Esophagus squamous epithelium (tissue), 5 donors: Measurements from ENCODE around the gene SKI. TPM values are rescaled to one million over a fixed set of nuclear protein-coding genes. Genes with fewer than 3 reads are reported as not detected.

ENCODE experiments used
- DNase-seq: peaks from one replicate; lab custom pipeline; 2025; lab: John Stamatoyannopoulos, UW
- H3K27ac ChIP-seq, 4 donors: fragments of 200-600 bp; sonication (generic); one replicate each; pipeline ENCODE4 v1.5.1; 2016 to 2019; ENCODE audit warnings: mild to moderate bottlenecking in 1 of 4
- H3K27me3 ChIP-seq, 4 donors: fragments of 200-600 bp; sonication (generic); 1 replicate in 3 of 4; 2 replicates in 1 of 4; pipeline versions ENCODE4 v1.5.1 to v1.6.0; 2017 to 2021; ENCODE audit warnings: antibody characterized with exemption in 1 of 4
- H3K36me3 ChIP-seq, 3 donors: fragments of 200-600 bp; sonication (generic); one replicate each; pipeline ENCODE4 v1.5.1; 2016 to 2019
- H3K4me1 ChIP-seq, 3 donors: fragments of 200-600 bp; sonication (generic); one replicate each; pipeline ENCODE4 v1.5.1; 2017 to 2019
- H3K4me3 ChIP-seq, 4 donors: fragments of 200-600 bp; sonication (generic); 1 replicate in 3 of 4; 2 replicates in 1 of 4; pipeline ENCODE4 v1.5.1; 2016 to 2019; ENCODE audit warnings: mild to moderate bottlenecking in 2 of 4, moderate library complexity in 1 of 4
- H3K9me3 ChIP-seq, 3 donors: fragments of 200-600 bp; sonication (generic); one replicate each; pipeline ENCODE4 v1.5.1; 2016 to 2019
- POLR2A ChIP-seq, 4 donors: fragments of 450-650 bp; IDR thresholded peaks; one replicate each; pipeline ENCODE4 v1.6.1; 2017; ENCODE audit warnings: antibody characterized with exemption in 4 of 4, mild to moderate bottlenecking in 4 of 4, moderate library complexity in 3 of 4
- WGBS, 2 donors: methylation state at CpG; one replicate each; pipeline ENCODE4 v1.1.5; 2018; 5-methylcytosine and 5-hydroxymethylcytosine counted together
- intact Hi-C: fragments of 100-400 bp; cut with DNase I; formaldehyde crosslinking; loops from one replicate; pipeline ENCODE4 v1.15.0; 2022
- total RNA-seq, 4 donors: library from RNA; depleted of rRNA; stranded (reverse); fragments of >200 nt; gene quantifications; one replicate each; pipeline ENCODE4 v1.1.0, GENCODE V29; 2016
- TF ChIP-seq, protein P1 (sequence below), 6 experiments: fragments of 450-650 bp in 4 of 6; fragments of 200-600 bp in 2 of 6; sonication (generic) in 2 of 6; IDR thresholded peaks; one replicate each; pipeline ENCODE4 v1.5.1; 2016 to 2019; ENCODE audit warnings: antibody characterized with exemption in 6 of 6, mild to moderate bottlenecking in 4 of 6, moderate library complexity in 4 of 6
- donor health status: DM: yes; HTN: yes; CAD: no.

Gene SKI
- total RNA-seq, 4 donors from 2014 or later: 18.2 to 38.8 (median 25.2) TPM

DNA sequence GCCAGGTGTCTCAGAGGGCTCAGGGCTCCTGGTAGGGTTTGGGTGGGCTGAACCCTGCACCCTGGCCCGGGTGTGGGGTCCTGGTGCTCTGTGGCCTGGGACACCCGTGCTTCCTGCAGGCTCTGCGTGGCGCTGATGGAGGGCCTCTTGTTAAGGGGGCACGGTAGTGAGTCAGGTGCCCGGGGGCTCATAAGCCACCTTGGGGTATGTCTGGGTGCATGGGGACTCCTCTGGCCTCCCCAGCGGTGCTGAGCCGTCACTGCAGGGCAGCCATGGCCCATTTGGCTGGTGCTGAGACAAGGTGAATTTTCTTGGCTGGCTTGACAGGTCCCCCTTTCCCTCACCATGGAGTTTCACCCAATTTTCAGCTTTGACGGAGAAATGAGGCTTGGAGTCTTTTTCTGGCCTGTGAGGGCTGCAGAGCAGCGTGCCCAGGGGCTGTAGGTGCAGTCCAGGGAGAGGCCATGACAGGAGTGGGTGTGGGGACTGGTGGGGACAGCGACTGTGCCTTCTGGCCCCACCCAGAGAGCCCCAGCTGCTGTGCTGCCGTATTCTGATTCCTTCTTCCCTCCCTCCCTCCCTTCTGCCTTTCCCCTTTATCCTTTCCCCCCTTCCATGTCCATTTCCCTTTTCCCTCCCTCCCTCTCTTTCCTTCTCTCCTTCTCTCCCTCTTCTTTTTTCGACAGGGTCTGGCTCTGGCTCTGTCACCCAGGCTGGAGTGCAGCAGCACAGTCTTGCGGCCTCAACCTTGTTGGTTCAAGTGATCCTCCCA is 40.4 kb downstream of the SKI start:
- WGBS, 2 donors: 67 to 83% methylated on average over 6 to 11 of the region's 14 CpGs
- Histone ChIP-seq H3K27me3 (no peaks in the 10 kb centered on the region), H3K4me1 (peaks cover 45 to 92% (median 64%) of the 10 kb centered on the region in 3 donors), H3K36me3 (peaks cover 0 to 6% (median 0%) of the 10 kb centered on the region in 3 donors), H3K9me3 (no peaks in the 10 kb centered on the region), H3K4me3 (no peak overlapping the region), H3K27ac (peak overlapping the region in 1 of 4 donors; percentile 9)
- intact Hi-C loops: no loop called here
- no peak for DNase-seq
- TF ChIP-seq POLR2A (IDR thresholded peaks at IDR 0.05): no peak
- TF ChIP-seq, protein P1, sequence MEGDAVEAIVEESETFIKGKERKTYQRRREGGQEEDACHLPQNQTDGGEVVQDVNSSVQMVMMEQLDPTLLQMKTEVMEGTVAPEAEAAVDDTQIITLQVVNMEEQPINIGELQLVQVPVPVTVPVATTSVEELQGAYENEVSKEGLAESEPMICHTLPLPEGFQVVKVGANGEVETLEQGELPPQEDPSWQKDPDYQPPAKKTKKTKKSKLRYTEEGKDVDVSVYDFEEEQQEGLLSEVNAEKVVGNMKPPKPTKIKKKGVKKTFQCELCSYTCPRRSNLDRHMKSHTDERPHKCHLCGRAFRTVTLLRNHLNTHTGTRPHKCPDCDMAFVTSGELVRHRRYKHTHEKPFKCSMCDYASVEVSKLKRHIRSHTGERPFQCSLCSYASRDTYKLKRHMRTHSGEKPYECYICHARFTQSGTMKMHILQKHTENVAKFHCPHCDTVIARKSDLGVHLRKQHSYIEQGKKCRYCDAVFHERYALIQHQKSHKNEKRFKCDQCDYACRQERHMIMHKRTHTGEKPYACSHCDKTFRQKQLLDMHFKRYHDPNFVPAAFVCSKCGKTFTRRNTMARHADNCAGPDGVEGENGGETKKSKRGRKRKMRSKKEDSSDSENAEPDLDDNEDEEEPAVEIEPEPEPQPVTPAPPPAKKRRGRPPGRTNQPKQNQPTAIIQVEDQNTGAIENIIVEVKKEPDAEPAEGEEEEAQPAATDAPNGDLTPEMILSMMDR (IDR thresholded peaks at IDR 0.05): no peak

DNA sequence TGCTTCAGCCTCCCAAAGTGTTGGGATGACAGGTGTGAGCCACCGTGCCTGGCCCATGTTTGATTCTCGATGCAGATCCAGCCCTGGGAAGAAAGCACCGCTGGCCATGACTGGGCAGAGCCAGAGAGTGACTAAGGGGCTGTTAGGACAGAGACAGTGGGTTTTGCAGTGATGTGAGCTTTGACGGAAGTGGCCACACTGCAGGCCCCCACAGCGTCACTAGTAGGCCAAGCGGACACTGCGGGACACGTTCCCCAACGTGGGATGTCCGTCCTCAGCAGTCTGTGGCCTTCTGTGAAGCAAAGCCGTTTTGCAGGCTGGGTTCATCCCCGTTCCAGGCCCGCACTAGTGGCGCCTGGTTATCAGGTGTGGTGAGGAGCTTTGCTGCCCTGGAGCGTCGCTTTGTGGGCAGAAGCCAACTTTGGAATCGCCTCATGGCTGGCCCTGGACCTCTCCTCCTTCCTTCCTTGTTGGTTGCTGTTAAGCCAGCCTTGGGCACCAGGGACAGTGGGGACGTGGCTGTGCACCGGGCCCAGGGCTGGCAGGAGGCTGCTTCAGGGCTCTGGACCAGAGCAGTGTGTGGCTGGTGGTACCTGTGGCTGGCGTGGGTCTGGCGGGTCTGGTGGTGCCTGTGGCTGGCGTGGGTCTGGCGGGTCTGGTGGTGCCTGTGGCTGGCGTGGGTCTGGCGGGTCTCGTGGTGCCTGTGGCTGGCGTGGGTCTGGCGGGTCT is 41.2 kb downstream of the SKI start:
- Histone ChIP-seq H3K27me3 (no peaks in the 10 kb centered on the region), H3K36me3 (peaks cover 0 to 6% (median 0%) of the 10 kb centered on the region in 3 donors), H3K9me3 (no peaks in the 10 kb centered on the region), H3K4me1 (peaks cover 52 to 100% (median 73%) of the 10 kb centered on the region in 3 donors), H3K4me3 (no peak overlapping the region), H3K27ac (no peak overlapping the region)
- TF ChIP-seq, protein P1 (IDR thresholded peaks at IDR 0.05): no peak
- TF ChIP-seq POLR2A (IDR thresholded peaks at IDR 0.05): no peak
- intact Hi-C loops: no loop called here
- 89 to 90% methylated on average over 4 to 7 of the region's 28 CpGs for WGBS, 2 donors
- DNase-seq: no peak

DNA sequence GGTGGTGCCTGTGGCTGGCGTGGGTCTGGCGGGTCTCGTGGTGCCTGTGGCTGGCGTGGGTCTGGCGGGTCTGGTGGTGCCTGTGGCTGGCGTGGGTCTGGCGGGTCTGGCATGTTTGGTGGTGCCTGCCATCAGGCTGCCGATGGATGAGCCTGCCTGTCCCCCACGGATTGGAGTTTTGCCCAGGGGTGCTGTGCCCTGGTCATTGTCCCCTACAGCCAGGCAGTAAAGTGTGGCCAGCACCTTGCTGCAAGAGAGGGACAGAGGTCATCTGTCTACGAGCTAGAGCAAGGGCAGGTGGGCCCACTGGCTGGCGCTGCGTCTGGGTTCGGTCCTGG is 41.8 kb downstream of the SKI start:
- DNase-seq: no peak
- TF ChIP-seq POLR2A (IDR thresholded peaks at IDR 0.05): no peak
- TF ChIP-seq, protein P1 (IDR thresholded peaks at IDR 0.05): no peak
- no peaks in the 10 kb centered on the region for H3K27me3 ChIP-seq
- intact Hi-C loops: no loop called here
- peak overlapping the region in 3 of 4 donors; percentile 11 to 74 (median 36) for H3K27ac ChIP-seq
- peaks cover 0 to 6% (median 0%) of the 10 kb centered on the region in 3 donors for H3K36me3 ChIP-seq
- H3K9me3 ChIP-seq: no peaks in the 10 kb centered on the region
- peaks cover 52 to 100% (median 76%) of the 10 kb centered on the region in 3 donors for H3K4me1 ChIP-seq
- H3K4me3 ChIP-seq: no peak overlapping the region
- WGBS, 2 donors: no CpG with 5 or more reads among the region's 13 CpGs

DNA sequence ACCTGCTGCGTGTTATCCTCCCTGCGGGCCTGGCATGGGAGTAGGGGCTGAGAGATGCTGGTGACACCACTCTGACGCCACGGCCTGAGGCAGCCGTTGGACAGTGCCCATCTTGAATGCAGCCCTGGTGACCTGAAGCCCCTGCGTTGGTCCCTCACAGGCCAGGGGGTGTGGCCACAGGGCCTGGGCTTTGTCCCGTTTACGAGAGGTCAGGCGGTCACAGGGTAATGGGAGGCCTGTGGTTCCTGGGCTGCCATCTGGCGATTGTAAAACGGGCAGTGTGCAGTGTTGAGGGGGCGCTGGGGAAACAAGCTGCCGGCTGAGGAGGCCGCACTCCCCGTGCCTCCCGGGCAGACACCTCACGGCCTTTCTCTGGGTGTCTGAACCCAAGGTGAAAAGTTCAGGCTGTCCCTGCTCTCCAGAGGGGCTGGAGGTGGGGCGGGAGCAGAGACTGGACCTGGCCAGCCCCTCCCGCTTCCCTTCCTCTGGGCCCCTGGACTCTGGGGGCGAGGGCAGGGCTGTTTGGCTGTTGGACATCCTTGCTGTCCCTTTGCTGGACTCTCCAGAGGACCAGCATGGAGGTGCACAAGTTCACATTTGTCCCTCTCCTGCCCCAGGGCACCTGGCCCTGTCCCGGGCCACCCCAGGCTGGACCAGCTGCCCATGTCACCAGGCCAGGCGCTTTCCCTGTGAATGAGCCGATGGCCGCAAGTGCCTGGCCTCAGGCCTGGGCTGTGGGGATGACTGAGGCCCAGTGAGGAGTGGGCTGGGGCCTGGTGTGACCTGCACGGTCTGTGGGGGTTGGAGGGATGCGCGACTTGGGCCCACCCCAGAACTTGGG is 42.4 kb downstream of the SKI start:
- WGBS, 2 donors: 40% methylated on average over 1 of the region's 27 CpGs; no CpG with 5 or more reads in 1 of the 2 donors
- H3K4me3 ChIP-seq: peak overlapping the region in 1 of 4 donors; percentile 29
- intact Hi-C loops: no loop called here

More for the DNA sequence above, 42.4 kb downstream of the SKI start:
- Histone ChIP-seq H3K27me3 (no peaks in the 10 kb centered on the region), H3K9me3 (no peaks in the 10 kb centered on the region), H3K4me1 (peaks cover 56 to 100% (median 82%) of the 10 kb centered on the region in 3 donors), H3K36me3 (peaks cover 0 to 6% (median 0%) of the 10 kb centered on the region in 3 donors), H3K27ac (peak overlapping the region in 3 of 4 donors; percentile 22 to 74 (median 36))
- TF ChIP-seq, protein P1 (IDR thresholded peaks at IDR 0.05): no peak
- no peak for TF ChIP-seq POLR2A (IDR thresholded peaks at IDR 0.05)
- no peak for DNase-seq
